Duodenal mucosa (tissue), 2 donors: ENCODE measurements around the gene ANO3.

Experiments used
- H3K27ac ChIP-seq: one replicate; pipeline ENCODE4 v1.7.0; 2013; ENCODE audit warnings: low read depth, low read length
- H3K27me3 ChIP-seq, 2 donors: one replicate each; pipeline ENCODE4 v1.7.0; 2013; ENCODE audit warnings: low read length in 2 of 2, control low read depth in 1 of 2; ENCODE audit not compliant: insufficient read depth in 2 of 2, control insufficient read depth in 1 of 2
- H3K36me3 ChIP-seq, 2 donors: one replicate each; pipeline ENCODE4 v1.7.0; 2013; ENCODE audit warnings: low read length in 2 of 2, control low read depth in 1 of 2; ENCODE audit not compliant: insufficient read depth in 2 of 2, control insufficient read depth in 1 of 2
- H3K4me1 ChIP-seq, 2 donors: one replicate each; pipeline ENCODE4 v1.7.0; 2013; ENCODE audit warnings: low read length in 2 of 2, control low read depth in 1 of 2; ENCODE audit not compliant: insufficient read depth in 2 of 2, control insufficient read depth in 1 of 2
- H3K4me3 ChIP-seq, 2 donors: one replicate each; pipeline ENCODE4 v1.7.0; 2013; ENCODE audit warnings: low read length in 2 of 2, low read depth in 1 of 2
- H3K9ac ChIP-seq, 2 donors: one replicate each; pipeline ENCODE4 v1.7.0; 2013; ENCODE audit warnings: low read length in 2 of 2, low read depth in 1 of 2
- H3K9me3 ChIP-seq, 2 donors: one replicate each; pipeline ENCODE4 v1.7.0; 2013; ENCODE audit warnings: low read length in 2 of 2, control low read depth in 1 of 2; ENCODE audit not compliant: control insufficient read depth in 1 of 2

The ANO3 gene

GRCh38 chr11:26348776-26349175 is 16.8 kb downstream of the ANO3 start:
- Histone ChIP-seq H3K36me3 (no peaks in the 10 kb centered on the region), H3K4me3 (no peak overlapping the region)

GRCh38 chr11:26350002-26350401 is 18.1 kb downstream of the ANO3 start:
- Histone ChIP-seq H3K4me3 (no peak overlapping the region), H3K4me1 (no peaks in the 10 kb centered on the region), H3K36me3 (no peaks in the 10 kb centered on the region), H3K27ac (no peak overlapping the region), H3K9me3 (no peaks in the 10 kb centered on the region), H3K27me3 (no peaks in the 10 kb centered on the region), H3K9ac (no peak overlapping the region)

More at GRCh38 chr11:26348776-26349175, 16.8 kb downstream of the ANO3 start:
- no peaks in the 10 kb centered on the region for H3K27me3 ChIP-seq
- no peak overlapping the region for H3K27ac ChIP-seq
- H3K9ac ChIP-seq = no peak overlapping the region
- no peaks in the 10 kb centered on the region for H3K4me1 ChIP-seq
- no peaks in the 10 kb centered on the region for H3K9me3 ChIP-seq

GRCh38 chr11:26353010-26353409 is 21.1 kb downstream of the ANO3 start:
- Histone ChIP-seq H3K9ac (no peak overlapping the region), H3K4me1 (no peaks in the 10 kb centered on the region), H3K4me3 (no peak overlapping the region), H3K36me3 (no peaks in the 10 kb centered on the region), H3K27ac (no peak overlapping the region), H3K27me3 (no peaks in the 10 kb centered on the region), H3K9me3 (no peaks in the 10 kb centered on the region)

DNA sequence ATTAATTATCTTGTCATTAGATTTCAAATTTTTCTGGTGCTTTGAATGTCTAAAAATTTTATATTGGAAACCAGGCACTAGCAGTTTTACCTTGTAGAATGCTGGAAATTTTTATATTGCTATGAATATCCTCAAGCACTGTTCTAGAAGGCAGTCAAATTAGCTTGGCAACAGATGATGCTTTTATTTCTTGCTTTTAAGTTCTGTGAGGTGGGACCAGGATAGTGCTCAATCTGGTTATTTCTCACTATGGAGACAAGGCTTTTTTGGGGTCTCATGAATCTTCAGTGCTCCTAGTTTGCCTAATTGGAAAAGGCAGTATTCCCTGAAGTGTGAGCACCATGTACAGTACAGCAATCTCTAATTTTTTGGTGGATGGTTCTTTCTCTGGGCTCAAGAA is 27.1 kb downstream of the ANO3 start:
- no peak overlapping the region for H3K9ac ChIP-seq
- no peaks in the 10 kb centered on the region for H3K4me1 ChIP-seq
- no peaks in the 10 kb centered on the region for H3K9me3 ChIP-seq
- no peak overlapping the region for H3K4me3 ChIP-seq
- H3K27me3 ChIP-seq = no peaks in the 10 kb centered on the region
- H3K27ac ChIP-seq = no peak overlapping the region
- no peaks in the 10 kb centered on the region for H3K36me3 ChIP-seq

GRCh38 chr11:26365284-26365683 is 33.4 kb downstream of the ANO3 start:
- no peaks in the 10 kb centered on the region for H3K4me1 ChIP-seq
- H3K27ac ChIP-seq = no peak overlapping the region
- peaks cover 3 to 8% of the 10 kb centered on the region in 2 donors for H3K9me3 ChIP-seq

DNA sequence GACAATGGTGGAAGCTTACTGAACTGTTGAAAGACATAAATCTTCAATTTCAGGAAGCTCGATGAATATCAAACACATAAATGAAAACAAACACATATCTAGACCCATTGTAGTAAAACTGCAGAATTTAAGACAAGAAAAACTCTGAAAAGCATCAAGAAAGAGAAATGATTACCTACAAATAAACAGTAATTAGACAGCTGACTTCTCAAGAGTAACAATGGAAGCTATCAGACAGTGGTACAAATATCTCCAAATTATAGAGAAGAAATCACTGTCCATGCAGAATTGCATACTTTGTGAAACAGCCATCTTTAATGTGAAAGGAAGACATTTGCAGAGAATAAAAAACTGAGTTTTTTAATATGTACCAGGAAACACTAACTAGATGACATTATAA is 45.7 kb downstream of the ANO3 start:
- no peaks in the 10 kb centered on the region for H3K27me3 ChIP-seq
- H3K4me3 ChIP-seq = no peak overlapping the region
- no peaks in the 10 kb centered on the region for H3K36me3 ChIP-seq
- no peak overlapping the region for H3K27ac ChIP-seq
- no peaks in the 10 kb centered on the region for H3K4me1 ChIP-seq
- H3K9ac ChIP-seq = no peak overlapping the region
- peaks cover 0 to 7% of the 10 kb centered on the region in 2 donors for H3K9me3 ChIP-seq

More at GRCh38 chr11:26365284-26365683, 33.4 kb downstream of the ANO3 start:
- Histone ChIP-seq H3K36me3 (no peaks in the 10 kb centered on the region), H3K4me3 (no peak overlapping the region), H3K27me3 (no peaks in the 10 kb centered on the region), H3K9ac (no peak overlapping the region)

GRCh38 chr11:26399336-26399735 is 67.4 kb downstream of the ANO3 start:
- no peaks in the 10 kb centered on the region for H3K4me1 ChIP-seq
- H3K9me3 ChIP-seq = no peaks in the 10 kb centered on the region
- no peaks in the 10 kb centered on the region for H3K36me3 ChIP-seq
- H3K9ac ChIP-seq = no peak overlapping the region
- no peaks in the 10 kb centered on the region for H3K27me3 ChIP-seq
- no peak overlapping the region for H3K4me3 ChIP-seq
- H3K27ac ChIP-seq = no peak overlapping the region

GRCh38 chr11:26410706-26411366 is 78.9 kb downstream of the ANO3 start:
- no peak overlapping the region for H3K27ac ChIP-seq
- H3K9ac ChIP-seq = no peak overlapping the region
- no peaks in the 10 kb centered on the region for H3K4me1 ChIP-seq
- H3K4me3 ChIP-seq = no peak overlapping the region
- no peaks in the 10 kb centered on the region for H3K36me3 ChIP-seq
- no peaks in the 10 kb centered on the region for H3K9me3 ChIP-seq
- H3K27me3 ChIP-seq = no peaks in the 10 kb centered on the region

GRCh38 chr11:26412955-26413354 is 81.0 kb downstream of the ANO3 start:
- Histone ChIP-seq H3K27ac (no peak overlapping the region), H3K4me1 (no peaks in the 10 kb centered on the region), H3K9me3 (no peaks in the 10 kb centered on the region), H3K27me3 (no peaks in the 10 kb centered on the region), H3K36me3 (no peaks in the 10 kb centered on the region), H3K4me3 (no peak overlapping the region), H3K9ac (no peak overlapping the region)

GRCh38 chr11:26418386-26418912 is 86.5 kb downstream of the ANO3 start:
- Histone ChIP-seq H3K27me3 (no peaks in the 10 kb centered on the region), H3K36me3 (no peaks in the 10 kb centered on the region), H3K9me3 (no peaks in the 10 kb centered on the region), H3K27ac (no peak overlapping the region), H3K4me3 (no peak overlapping the region), H3K9ac (no peak overlapping the region), H3K4me1 (no peaks in the 10 kb centered on the region)
